Uterus (tissue), 4 donors: Measurements from ENCODE around the gene CHRDL2. TPM values are rescaled to one million over a fixed set of nuclear protein-coding genes. Genes with fewer than 3 reads are reported as not detected.

Source experiments
- DNase-seq, 2 donors: peaks; one replicate each; pipeline ENCODE4 v3.0.0-alpha.2; 2019 to 2020
- H3K27ac ChIP-seq, 2 donors: fragments of 200-600 bp; sonication (generic); 1 replicate in 1 of 2; 2 replicates in 1 of 2; pipeline ENCODE4 v1.5.1; 2016 to 2018
- H3K27me3 ChIP-seq, 2 donors: fragments of 200-600 bp; sonication (generic); one replicate each; pipeline ENCODE4 v1.5.1; 2018 to 2019; ENCODE audit warnings: control low read depth in 1 of 2
- H3K36me3 ChIP-seq, 2 donors: fragments of 200-600 bp; sonication (generic); one replicate each; pipeline ENCODE4 v1.5.1; 2019; ENCODE audit warnings: control low read depth in 1 of 2
- H3K4me1 ChIP-seq, 2 donors: fragments of 200-600 bp; sonication (generic); one replicate each; pipeline ENCODE4 v1.5.1; 2018 to 2019; ENCODE audit warnings: control low read depth in 1 of 2
- H3K4me3 ChIP-seq, 2 donors: fragments of 200-600 bp; sonication (generic); 1 replicate in 1 of 2; 2 replicates in 1 of 2; pipeline ENCODE4 v1.5.1; 2018 to 2019; ENCODE audit warnings: mild to moderate bottlenecking in 1 of 2
- H3K9me3 ChIP-seq, 2 donors: fragments of 200-600 bp; sonication (generic); one replicate each; pipeline ENCODE4 v1.5.1; 2019; ENCODE audit warnings: control low read depth in 1 of 2
- CTCF ChIP-seq, 4 experiments: fragments of 200-600 bp in 2 of 4; fragments of 450-650 bp in 2 of 4; sonication (generic) in 2 of 4; IDR thresholded peaks; one replicate each; pipeline ENCODE4 v1.5.1; 2016 to 2019; ENCODE audit warnings: antibody characterized with exemption in 4 of 4, mild to moderate bottlenecking in 2 of 4, moderate library complexity in 1 of 4
- POLR2A ChIP-seq, 2 donors: fragments of 450-650 bp; IDR thresholded peaks; one replicate each; pipeline ENCODE4 v1.6.1; 2016; ENCODE audit warnings: antibody characterized with exemption in 2 of 2, mild to moderate bottlenecking in 1 of 2, moderate library complexity in 1 of 2
- intact Hi-C: fragments of 100-400 bp; cut with DNase I; formaldehyde crosslinking; loops from one replicate; pipeline ENCODE4 v1.15.1; 2023; ENCODE audit warnings: low total_unique reads
- microRNA-seq: library from miRNA; unstranded; fragments of <30 nt; microRNA quantifications from one replicate; pipeline ENCODE4, GENCODE V29; 2016; ENCODE audit warnings: borderline microRNAs expressed, borderline replicate concordance
- small RNA-seq: library from RNA; depleted of rRNA; stranded (forward); fragments of <200 nt; gene quantifications from one replicate; pipeline ENCODE3, GENCODE V24; 2016
- total RNA-seq, 4 donors: library from RNA; depleted of rRNA in 3 of 4; stranded (reverse); fragments of >200 nt in 3 of 4; gene quantifications; one replicate each; pipeline versions ENCODE4 v1.1.0 to v1.2.4, GENCODE V29; 2014 to 2023
- donor health status: DM: yes; HTN: yes; CAD: no.

The CHRDL2 gene
- total RNA-seq, 4 donors from 2014 or later = 0.41 to 115 (median 2.9) TPM

DNA sequence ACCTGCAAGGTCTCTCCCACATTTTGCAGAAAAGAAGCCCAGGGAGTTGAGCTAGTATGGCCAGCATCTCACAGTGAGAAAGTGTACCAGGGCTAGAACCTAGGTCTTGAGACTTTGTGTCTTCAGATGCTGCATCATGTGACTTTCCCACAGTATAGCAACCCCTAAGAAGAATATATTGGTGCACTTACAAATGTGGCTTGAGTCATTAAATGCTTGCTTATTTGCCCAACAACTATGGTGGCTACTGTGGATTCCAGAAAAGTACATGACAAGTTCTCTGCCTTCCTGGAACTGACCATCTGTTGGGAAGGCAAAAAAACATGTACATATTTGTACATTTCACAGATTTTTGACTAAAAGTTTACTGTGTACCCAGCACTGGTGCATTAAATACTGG lies 83.8 kb downstream of the CHRDL2 start:
- DNase-seq = no peak
- H3K36me3 ChIP-seq = no peaks in the 10 kb centered on the region
- TF ChIP-seq POLR2A (IDR thresholded peaks at IDR 0.05) (no peak), CTCF (IDR thresholded peaks at IDR 0.05) (no peak)
- intact Hi-C loops = no loop called here
- no peaks in the 10 kb centered on the region for H3K9me3 ChIP-seq
- no peak overlapping the region for H3K4me3 ChIP-seq
- H3K27ac ChIP-seq = no peak overlapping the region
- no peaks in the 10 kb centered on the region for H3K4me1 ChIP-seq
- no peaks in the 10 kb centered on the region for H3K27me3 ChIP-seq

DNA sequence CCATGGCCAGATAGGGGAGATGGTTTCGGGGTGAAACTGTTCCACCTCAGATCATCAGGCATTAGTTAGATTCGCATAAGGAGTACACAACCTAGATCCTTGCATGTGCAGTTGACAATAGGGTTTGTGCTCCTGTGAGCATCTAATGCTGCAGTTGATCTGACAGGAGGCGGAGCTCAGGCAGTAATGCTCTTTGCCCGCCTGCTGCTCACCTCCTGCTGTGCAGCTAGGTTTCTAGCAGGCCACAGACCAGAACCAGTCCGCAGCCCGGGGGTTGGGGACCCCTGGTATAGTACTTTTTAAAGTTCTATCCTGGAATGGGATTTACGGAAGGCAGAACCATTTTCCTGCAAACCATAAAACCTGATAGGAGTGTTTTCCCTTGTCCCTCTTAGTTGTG lies 84.3 kb downstream of the CHRDL2 start:
- H3K36me3 ChIP-seq = no peaks in the 10 kb centered on the region
- H3K27ac ChIP-seq = peak overlapping the region; percentile 70 to 84
- no peaks in the 10 kb centered on the region for H3K4me1 ChIP-seq
- H3K27me3 ChIP-seq = no peaks in the 10 kb centered on the region
- no peak for DNase-seq
- no peak overlapping the region for H3K4me3 ChIP-seq
- TF ChIP-seq CTCF (IDR thresholded peaks at IDR 0.05) (no peak), POLR2A (IDR thresholded peaks at IDR 0.05) (no peak)
- intact Hi-C loops = no loop called here
- no peaks in the 10 kb centered on the region for H3K9me3 ChIP-seq

Small RNA genes lying within 50 kb of the gene (microRNA-seq; reads per million reads assigned to microRNA genes)
- not detected for gene MIR4696

Small RNA genes lying within 50 kb of the gene (small RNA-seq; reads per million reads assigned to genes)
- not detected for gene MIR4696
- not detected for gene RANP3
- gene RN7SKP297 = not detected

Other genes with a start within 250 kb of the CHRDL2 start
- 10 to 100 TPM in 1 of 4 donors, 1 to 10 TPM in 3; 5.0 to 19.5 (median 7.3) TPM for gene LIPT2, start 237.7 kb downstream of the CHRDL2 start, total RNA-seq
- gene POLD3, start 138.8 kb downstream of the CHRDL2 start, total RNA-seq = 10 to 100 TPM; 10.3 to 32.1 (median 21.3) TPM
- gene RNF169, start 17.4 kb upstream of the CHRDL2 start, total RNA-seq = 10 to 100 TPM; 15.0 to 42.4 (median 25.0) TPM
- 10 to 100 TPM in 3 of 4 donors, 1 to 10 TPM in 1; 5.9 to 74.2 (median 26.9) TPM for gene XRRA1, start 217.7 kb upstream of the CHRDL2 start, total RNA-seq
- 100 to 1,000 TPM in 1 of 4 donors, 10 to 100 TPM in 2, 1 to 10 TPM in 1; 4.9 to 126 (median 28.0) TPM for gene SPCS2, start 217.8 kb upstream of the CHRDL2 start, total RNA-seq